GM21528 (cell line): ENCODE measurements around the gene LINGO3.

Experiments used
- ATAC-seq: cut with Tn5 transposase; IDR thresholded peaks from one replicate; pipeline ENCODE4 v1.9.1; 2021; ENCODE audit warnings: mild to moderate bottlenecking, moderate library complexity; ENCODE audit not compliant: unreplicated experiment, low FRiP score

Gene LINGO3

GRCh38 chr19:2269244-2270156 lies 38.5 kb downstream of the LINGO3 start:
- peak; percentile 59 for ATAC-seq

GRCh38 chr19:2268861-2269243 lies 39.1 kb downstream of the LINGO3 start:
- no peak for ATAC-seq

GRCh38 chr19:2268480-2268830 lies 39.5 kb downstream of the LINGO3 start:
- ATAC-seq: no peak

GRCh38 chr19:2266183-2266993 lies 41.6 kb downstream of the LINGO3 start:
- ATAC-seq: no peak

GRCh38 chr19:2261438-2262172 lies 46.3 kb downstream of the LINGO3 start:
- ATAC-seq: no peak

GRCh38 chr19:2260341-2260805 lies 47.6 kb downstream of the LINGO3 start:
- no peak for ATAC-seq

GRCh38 chr19:2259336-2259735 lies 48.6 kb downstream of the LINGO3 start:
- no peak for ATAC-seq
